Tibial nerve (tissue), 3 donors: ENCODE measurements around the gene KLHL13.

Experiments used
- CTCF ChIP-seq, 5 experiments: fragments of 200-600 bp in 3 of 5; fragments of 450-650 bp in 2 of 5; sonication (generic) in 3 of 5; IDR thresholded peaks; one replicate each; pipeline ENCODE4 v1.5.1; 2016 to 2019; ENCODE audit warnings: antibody characterized with exemption in 5 of 5, mild to moderate bottlenecking in 3 of 5, moderate library complexity in 2 of 5
- POLR2A ChIP-seq, 2 donors: fragments of 450-650 bp; IDR thresholded peaks; one replicate each; pipeline ENCODE4 v1.6.1; 2017; ENCODE audit warnings: antibody characterized with exemption in 2 of 2, mild to moderate bottlenecking in 2 of 2, moderate library complexity in 2 of 2

GRCh38 chrX:117871796-117872195, 244.8 kb downstream of the KLHL13 start:
- no peak for TF ChIP-seq CTCF (IDR thresholded peaks at IDR 0.05)
- no peak for TF ChIP-seq POLR2A (IDR thresholded peaks at IDR 0.05)
